ENCODE data around the gene RIPK4.

Gene RIPK4

DNA sequence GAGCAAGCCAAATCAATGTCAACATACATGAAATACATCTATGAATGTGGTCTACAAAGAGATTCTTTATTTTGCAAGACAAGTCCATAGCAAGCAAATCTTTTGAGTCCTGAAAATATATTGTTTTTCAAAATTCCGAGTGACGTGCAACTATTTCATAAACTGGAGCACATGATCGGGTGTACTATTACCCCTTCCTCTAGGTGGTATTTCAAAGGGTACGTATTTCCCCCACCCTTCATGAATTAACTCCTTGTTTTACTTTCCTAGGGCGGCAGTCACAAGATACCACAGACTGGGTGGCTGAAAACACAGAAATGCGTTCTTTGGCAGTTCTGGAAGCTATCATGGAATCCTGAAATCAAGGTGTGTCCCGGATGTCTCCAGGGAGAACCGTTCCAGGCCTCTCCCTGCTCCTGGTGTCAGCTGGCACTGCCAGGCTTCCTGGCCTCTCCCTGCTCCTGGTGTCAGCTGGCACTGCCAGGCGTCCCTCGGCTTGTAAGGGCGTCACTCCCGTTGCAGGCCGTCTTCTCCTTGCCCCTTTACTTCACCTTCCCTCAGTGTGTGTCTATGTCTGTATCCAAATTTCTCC, 55.3 kb downstream of the RIPK4 start:
- Histone ChIP-seq H3K27ac (ENCODE audit: low read depth, low read length) (no peak overlapping the region), H3K27me3 (ENCODE audit: control insufficient read depth in 5 of 5, insufficient read depth in 4 of 5, low read length in 5 of 5) (peaks cover 6 to 48% (median 45%) of the 10 kb centered on the region in 5 donors), H3K9ac (ENCODE audit: low read length in 5 of 5) (no peak overlapping the region), H3K4me3 (ENCODE audit: low read depth in 1 of 5, low read length in 5 of 5) (no peak overlapping the region), H3K36me3 (ENCODE audit: control insufficient read depth in 5 of 5, insufficient read depth in 5 of 5, low read length in 5 of 5) (no peaks in the 10 kb centered on the region), H3K4me1 (ENCODE audit: control insufficient read depth in 5 of 5, insufficient read depth in 5 of 5, low read length in 5 of 5) (no peaks in the 10 kb centered on the region), H3K9me3 (ENCODE audit: control insufficient read depth in 5 of 5, low read length in 5 of 5) (peaks cover 0 to 7% (median 3%) of the 10 kb centered on the region in 5 donors)

DNA sequence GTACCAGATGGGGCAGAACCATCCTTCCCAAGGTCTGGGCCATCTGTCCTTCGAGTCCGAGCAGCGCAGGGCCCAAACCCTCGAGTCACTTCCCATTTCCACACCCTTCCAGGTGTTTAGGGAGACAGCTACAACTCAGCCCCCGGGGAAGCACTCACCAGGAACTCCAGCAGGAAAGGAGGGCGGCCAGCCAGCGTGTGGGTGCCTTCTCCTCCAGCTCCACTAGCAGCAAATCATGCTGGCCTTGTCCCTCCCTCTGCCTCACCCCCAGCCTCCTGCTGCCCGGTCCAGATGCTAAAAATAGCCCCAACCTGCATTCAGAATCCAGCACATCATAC, 56.1 kb downstream of the RIPK4 start:
- H3K27me3 ChIP-seq (ENCODE audit: control insufficient read depth in 5 of 5, insufficient read depth in 4 of 5, low read length in 5 of 5): peaks cover 6 to 49% (median 42%) of the 10 kb centered on the region in 5 donors
- peaks cover 0 to 7% (median 3%) of the 10 kb centered on the region in 5 donors for H3K9me3 ChIP-seq (ENCODE audit: control insufficient read depth in 5 of 5, low read length in 5 of 5)
- H3K4me1 ChIP-seq (ENCODE audit: control insufficient read depth in 5 of 5, insufficient read depth in 5 of 5, low read length in 5 of 5): no peaks in the 10 kb centered on the region
- no peaks in the 10 kb centered on the region for H3K36me3 ChIP-seq (ENCODE audit: control insufficient read depth in 5 of 5, insufficient read depth in 5 of 5, low read length in 5 of 5)
- no peak overlapping the region for H3K27ac ChIP-seq (ENCODE audit: low read depth, low read length)
- no peak overlapping the region for H3K4me3 ChIP-seq (ENCODE audit: low read depth in 1 of 5, low read length in 5 of 5)
- H3K9ac ChIP-seq (ENCODE audit: low read length in 5 of 5): no peak overlapping the region

DNA sequence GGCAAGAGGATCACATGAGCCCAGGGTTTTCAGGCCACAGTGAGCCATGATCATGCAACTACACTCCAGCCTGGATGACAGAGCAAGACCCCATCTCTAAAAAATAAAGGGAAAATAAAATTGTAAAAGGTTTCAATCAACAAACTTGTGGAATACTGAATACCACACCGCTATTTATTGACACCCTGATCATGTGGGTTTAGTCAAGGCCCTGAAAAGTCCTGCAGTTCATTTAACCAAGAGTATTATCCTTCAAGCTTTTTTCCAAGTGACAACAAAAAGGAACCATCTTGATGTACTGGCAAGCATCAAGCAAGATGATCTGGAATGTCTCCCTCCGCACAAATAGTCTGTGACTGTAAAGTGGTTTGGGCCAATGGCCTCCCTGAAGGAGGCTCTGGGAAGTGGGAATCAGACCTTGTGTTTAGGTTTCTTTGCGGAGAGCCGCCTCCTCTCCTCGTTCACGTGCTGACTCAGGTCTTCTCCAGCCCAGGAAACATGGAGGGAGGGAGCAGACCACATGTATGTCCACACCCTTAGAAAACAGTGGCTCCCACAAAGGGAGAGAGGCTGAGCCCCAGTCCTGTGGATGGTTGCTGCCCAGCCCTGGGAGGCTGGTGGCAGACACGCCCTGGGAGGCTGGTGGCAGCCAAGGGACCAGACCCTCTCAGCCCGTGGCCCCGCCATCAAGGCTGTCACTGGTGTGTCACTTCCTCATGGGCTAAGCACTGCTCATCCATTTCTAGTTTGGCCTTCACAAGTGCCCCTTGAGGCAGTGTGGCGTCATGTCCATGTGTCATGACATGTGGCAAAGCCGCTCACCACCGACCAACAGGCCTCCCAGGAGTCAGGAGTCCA, 56.7 kb downstream of the RIPK4 start:
- no peak overlapping the region for H3K4me3 ChIP-seq (ENCODE audit: low read depth in 1 of 5, low read length in 5 of 5)
- no peak overlapping the region for H3K9ac ChIP-seq (ENCODE audit: low read length in 5 of 5)
- H3K9me3 ChIP-seq (ENCODE audit: control insufficient read depth in 5 of 5, low read length in 5 of 5): peaks cover 0 to 7% (median 3%) of the 10 kb centered on the region in 5 donors
- H3K36me3 ChIP-seq (ENCODE audit: control insufficient read depth in 5 of 5, insufficient read depth in 5 of 5, low read length in 5 of 5): no peaks in the 10 kb centered on the region
- H3K27ac ChIP-seq (ENCODE audit: low read depth, low read length): no peak overlapping the region
- H3K27me3 ChIP-seq (ENCODE audit: control insufficient read depth in 5 of 5, insufficient read depth in 4 of 5, low read length in 5 of 5): peaks cover 6 to 47% (median 38%) of the 10 kb centered on the region in 5 donors
- no peaks in the 10 kb centered on the region for H3K4me1 ChIP-seq (ENCODE audit: control insufficient read depth in 5 of 5, insufficient read depth in 5 of 5, low read length in 5 of 5)

DNA sequence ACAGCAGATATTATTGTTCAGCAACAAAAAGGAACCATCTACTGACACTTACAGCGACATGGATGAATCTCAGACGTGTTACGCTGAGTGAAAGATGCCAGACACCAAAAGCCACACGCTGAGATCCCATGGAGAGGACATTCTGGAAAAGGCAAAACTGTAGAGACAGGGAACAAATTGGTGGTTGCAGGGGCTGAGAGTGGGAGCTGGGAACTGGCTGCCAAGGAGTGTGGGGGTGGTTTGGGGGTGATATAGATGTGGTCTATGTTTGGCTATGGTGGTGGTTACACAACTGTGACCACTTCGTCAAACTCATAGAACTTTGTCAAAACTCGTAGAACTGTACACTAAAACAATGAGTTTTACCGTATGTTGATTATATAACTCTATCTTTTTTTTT, 57.7 kb downstream of the RIPK4 start:
- Histone ChIP-seq H3K9ac (ENCODE audit: low read length in 5 of 5) (no peak overlapping the region), H3K4me1 (ENCODE audit: control insufficient read depth in 5 of 5, insufficient read depth in 5 of 5, low read length in 5 of 5) (no peaks in the 10 kb centered on the region), H3K27ac (ENCODE audit: low read depth, low read length) (no peak overlapping the region), H3K9me3 (ENCODE audit: control insufficient read depth in 5 of 5, low read length in 5 of 5) (peaks cover 0 to 7% (median 3%) of the 10 kb centered on the region in 5 donors), H3K36me3 (ENCODE audit: control insufficient read depth in 5 of 5, insufficient read depth in 5 of 5, low read length in 5 of 5) (no peaks in the 10 kb centered on the region), H3K4me3 (ENCODE audit: low read depth in 1 of 5, low read length in 5 of 5) (no peak overlapping the region), H3K27me3 (ENCODE audit: control insufficient read depth in 5 of 5, insufficient read depth in 4 of 5, low read length in 5 of 5) (peaks cover 2 to 43% (median 33%) of the 10 kb centered on the region in 5 donors)

DNA sequence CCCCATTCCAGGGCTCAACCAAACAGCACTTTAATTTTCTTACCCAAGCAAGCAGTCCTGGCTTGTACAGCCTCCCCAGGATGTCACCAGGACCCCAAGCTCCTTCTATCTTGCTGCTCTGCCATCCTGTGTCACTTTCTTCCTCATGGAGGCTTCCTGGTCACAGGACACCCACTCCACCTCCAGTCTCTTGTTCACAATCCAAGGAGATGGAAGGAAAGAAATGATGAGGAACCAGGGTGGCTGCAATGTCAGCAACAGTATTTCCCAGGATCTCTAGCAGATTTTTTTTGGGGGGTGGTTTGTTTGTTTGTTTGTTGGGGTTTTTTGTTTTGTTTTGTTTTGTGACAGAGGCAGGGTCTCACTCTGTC, 58.9 kb downstream of the RIPK4 start:
- no peak overlapping the region for H3K27ac ChIP-seq (ENCODE audit: low read depth, low read length)
- H3K4me3 ChIP-seq (ENCODE audit: low read depth in 1 of 5, low read length in 5 of 5): no peak overlapping the region
- H3K9ac ChIP-seq (ENCODE audit: low read length in 5 of 5): no peak overlapping the region

GRCh38 chr21:41707231-41707959, 59.5 kb downstream of the RIPK4 start:
- no peak overlapping the region for H3K4me3 ChIP-seq (ENCODE audit: low read depth in 1 of 5, low read length in 5 of 5)
- H3K27me3 ChIP-seq (ENCODE audit: control insufficient read depth in 5 of 5, insufficient read depth in 4 of 5, low read length in 5 of 5): peaks cover 2 to 31% (median 21%) of the 10 kb centered on the region in 5 donors
- no peak overlapping the region for H3K27ac ChIP-seq (ENCODE audit: low read depth, low read length)
- peaks cover 0 to 7% (median 3%) of the 10 kb centered on the region in 5 donors for H3K9me3 ChIP-seq (ENCODE audit: control insufficient read depth in 5 of 5, low read length in 5 of 5)
- H3K9ac ChIP-seq (ENCODE audit: low read length in 5 of 5): no peak overlapping the region
- no peaks in the 10 kb centered on the region for H3K4me1 ChIP-seq (ENCODE audit: control insufficient read depth in 5 of 5, insufficient read depth in 5 of 5, low read length in 5 of 5)
- no peaks in the 10 kb centered on the region for H3K36me3 ChIP-seq (ENCODE audit: control insufficient read depth in 5 of 5, insufficient read depth in 5 of 5, low read length in 5 of 5)

More for the DNA sequence above, 58.9 kb downstream of the RIPK4 start:
- Histone ChIP-seq H3K9me3 (ENCODE audit: control insufficient read depth in 5 of 5, low read length in 5 of 5) (peaks cover 0 to 7% (median 3%) of the 10 kb centered on the region in 5 donors), H3K36me3 (ENCODE audit: control insufficient read depth in 5 of 5, insufficient read depth in 5 of 5, low read length in 5 of 5) (no peaks in the 10 kb centered on the region), H3K27me3 (ENCODE audit: control insufficient read depth in 5 of 5, insufficient read depth in 4 of 5, low read length in 5 of 5) (peaks cover 2 to 32% (median 21%) of the 10 kb centered on the region in 5 donors), H3K4me1 (ENCODE audit: control insufficient read depth in 5 of 5, insufficient read depth in 5 of 5, low read length in 5 of 5) (no peaks in the 10 kb centered on the region)

DNA sequence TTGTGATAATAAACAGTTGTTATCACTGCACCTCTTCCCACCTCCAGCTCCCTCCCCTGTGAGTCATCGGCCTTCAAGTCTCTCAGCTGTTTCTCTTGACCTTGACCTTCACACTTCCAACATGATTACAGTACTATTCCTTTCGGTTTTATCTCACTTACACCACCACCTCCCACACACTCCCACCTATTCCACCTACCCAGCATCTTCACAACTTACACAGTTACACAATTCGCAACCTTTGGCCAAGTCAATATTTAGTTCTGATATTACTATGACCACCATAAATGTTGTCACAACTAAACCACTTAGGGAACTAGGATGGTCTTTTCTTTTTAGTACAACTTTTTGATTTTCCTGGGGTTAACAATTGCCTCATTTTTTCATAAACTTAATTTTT, 60.2 kb downstream of the RIPK4 start:
- no peak overlapping the region for H3K4me3 ChIP-seq (ENCODE audit: low read depth in 1 of 5, low read length in 5 of 5)
- no peak overlapping the region for H3K27ac ChIP-seq (ENCODE audit: low read depth, low read length)
- peaks cover 0 to 7% (median 3%) of the 10 kb centered on the region in 5 donors for H3K9me3 ChIP-seq (ENCODE audit: control insufficient read depth in 5 of 5, low read length in 5 of 5)
- H3K9ac ChIP-seq (ENCODE audit: low read length in 5 of 5): no peak overlapping the region
- no peaks in the 10 kb centered on the region for H3K36me3 ChIP-seq (ENCODE audit: control insufficient read depth in 5 of 5, insufficient read depth in 5 of 5, low read length in 5 of 5)
- H3K27me3 ChIP-seq (ENCODE audit: control insufficient read depth in 5 of 5, insufficient read depth in 4 of 5, low read length in 5 of 5): peaks cover 2 to 24% (median 19%) of the 10 kb centered on the region in 5 donors
- H3K4me1 ChIP-seq (ENCODE audit: control insufficient read depth in 5 of 5, insufficient read depth in 5 of 5, low read length in 5 of 5): no peaks in the 10 kb centered on the region

DNA sequence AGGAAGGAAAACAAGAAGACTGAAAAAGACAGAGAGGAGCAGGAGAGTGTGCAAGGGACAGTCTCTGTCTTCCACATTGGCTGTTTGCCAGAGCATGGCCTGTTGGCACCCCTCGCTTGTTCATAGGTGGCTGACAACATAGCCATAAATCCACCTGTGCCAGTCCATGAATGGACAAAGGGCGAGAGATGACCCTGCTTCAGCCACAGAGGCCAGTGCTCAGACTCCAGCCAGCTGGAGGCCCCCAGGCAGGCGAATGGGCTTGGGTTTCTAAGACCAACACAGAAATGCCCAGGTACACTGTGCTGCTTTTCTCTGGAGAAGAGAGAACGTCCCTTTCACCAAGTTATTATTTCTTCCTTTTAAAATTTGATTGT, 60.6 kb downstream of the RIPK4 start:
- no peak overlapping the region for H3K9ac ChIP-seq (ENCODE audit: low read length in 5 of 5)
- H3K4me1 ChIP-seq (ENCODE audit: control insufficient read depth in 5 of 5, insufficient read depth in 5 of 5, low read length in 5 of 5): no peaks in the 10 kb centered on the region
- H3K27me3 ChIP-seq (ENCODE audit: control insufficient read depth in 5 of 5, insufficient read depth in 4 of 5, low read length in 5 of 5): peaks cover 2 to 20% (median 18%) of the 10 kb centered on the region in 5 donors
- H3K9me3 ChIP-seq (ENCODE audit: control insufficient read depth in 5 of 5, low read length in 5 of 5): peaks cover 0 to 7% (median 3%) of the 10 kb centered on the region in 5 donors
- H3K4me3 ChIP-seq (ENCODE audit: low read depth in 1 of 5, low read length in 5 of 5): no peak overlapping the region
- no peak overlapping the region for H3K27ac ChIP-seq (ENCODE audit: low read depth, low read length)
- no peaks in the 10 kb centered on the region for H3K36me3 ChIP-seq (ENCODE audit: control insufficient read depth in 5 of 5, insufficient read depth in 5 of 5, low read length in 5 of 5)

DNA sequence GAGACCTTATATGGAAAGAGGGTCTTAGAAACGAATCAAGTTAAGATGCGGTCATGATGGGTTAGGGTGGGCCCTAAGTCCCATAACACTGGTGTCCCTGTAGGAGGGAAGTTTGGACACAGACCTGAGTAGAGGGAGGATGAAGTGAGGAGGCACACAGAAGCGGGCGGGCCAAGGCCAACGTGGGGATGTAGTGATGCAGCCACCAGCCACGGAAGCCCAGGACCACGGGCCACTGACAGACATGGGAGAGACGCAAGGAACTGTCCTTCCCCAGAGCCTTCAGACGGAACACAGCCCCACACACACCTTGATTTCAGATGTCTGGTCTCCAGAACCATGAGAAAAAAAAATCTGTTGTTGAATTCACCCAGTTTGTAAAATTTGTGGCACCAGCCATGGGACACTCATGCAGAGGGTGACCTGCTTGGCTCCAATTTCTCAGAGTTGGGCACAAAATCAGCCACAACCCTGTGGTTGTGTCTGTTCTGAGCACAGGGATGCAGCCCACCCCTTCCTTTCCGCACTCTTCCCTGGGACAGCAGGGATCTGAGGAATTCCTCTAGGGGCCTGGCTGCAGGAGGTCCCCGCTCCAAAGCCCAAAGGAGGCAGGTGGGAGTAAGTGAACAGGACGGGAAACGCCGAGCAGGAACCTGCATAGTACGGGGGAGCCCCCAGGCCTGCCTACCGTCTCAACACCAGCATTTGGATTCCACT, 61.1 kb downstream of the RIPK4 start:
- no peak overlapping the region for H3K9ac ChIP-seq (ENCODE audit: low read length in 5 of 5)
- no peaks in the 10 kb centered on the region for H3K36me3 ChIP-seq (ENCODE audit: control insufficient read depth in 5 of 5, insufficient read depth in 5 of 5, low read length in 5 of 5)
- H3K27me3 ChIP-seq (ENCODE audit: control insufficient read depth in 5 of 5, insufficient read depth in 4 of 5, low read length in 5 of 5): peaks cover 2 to 16% (median 14%) of the 10 kb centered on the region in 5 donors
- H3K4me3 ChIP-seq (ENCODE audit: low read depth in 1 of 5, low read length in 5 of 5): no peak overlapping the region
- H3K27ac ChIP-seq (ENCODE audit: low read depth, low read length): no peak overlapping the region
- H3K9me3 ChIP-seq (ENCODE audit: control insufficient read depth in 5 of 5, low read length in 5 of 5): peaks cover 0 to 7% (median 3%) of the 10 kb centered on the region in 5 donors
- no peaks in the 10 kb centered on the region for H3K4me1 ChIP-seq (ENCODE audit: control insufficient read depth in 5 of 5, insufficient read depth in 5 of 5, low read length in 5 of 5)

Data from subcutaneous abdominal adipose tissue (tissue), 5 donors.